HG02884 (cell line): ENCODE data around the gene GBF1.

Experiments used
- ATAC-seq: cut with Tn5 transposase; IDR thresholded peaks from one replicate; pipeline ENCODE4 v1.9.1; 2021; ENCODE audit warnings: mild to moderate bottlenecking, moderate library complexity; ENCODE audit not compliant: unreplicated experiment

The GBF1 gene

GRCh38 chr10:102416695-102417094, 171.4 kb downstream of the GBF1 start:
- no peak for ATAC-seq

- ATAC-seq, result no peak
These were observed 173.4 kb downstream of the GBF1 start, which contains the start of gene PSD for GRCh38 chr10:102418622-102419268. PSD (minus strand) TSS chr10:102418785; CDS start chr10:102417038, 1,747 bp downstream.

DNA sequence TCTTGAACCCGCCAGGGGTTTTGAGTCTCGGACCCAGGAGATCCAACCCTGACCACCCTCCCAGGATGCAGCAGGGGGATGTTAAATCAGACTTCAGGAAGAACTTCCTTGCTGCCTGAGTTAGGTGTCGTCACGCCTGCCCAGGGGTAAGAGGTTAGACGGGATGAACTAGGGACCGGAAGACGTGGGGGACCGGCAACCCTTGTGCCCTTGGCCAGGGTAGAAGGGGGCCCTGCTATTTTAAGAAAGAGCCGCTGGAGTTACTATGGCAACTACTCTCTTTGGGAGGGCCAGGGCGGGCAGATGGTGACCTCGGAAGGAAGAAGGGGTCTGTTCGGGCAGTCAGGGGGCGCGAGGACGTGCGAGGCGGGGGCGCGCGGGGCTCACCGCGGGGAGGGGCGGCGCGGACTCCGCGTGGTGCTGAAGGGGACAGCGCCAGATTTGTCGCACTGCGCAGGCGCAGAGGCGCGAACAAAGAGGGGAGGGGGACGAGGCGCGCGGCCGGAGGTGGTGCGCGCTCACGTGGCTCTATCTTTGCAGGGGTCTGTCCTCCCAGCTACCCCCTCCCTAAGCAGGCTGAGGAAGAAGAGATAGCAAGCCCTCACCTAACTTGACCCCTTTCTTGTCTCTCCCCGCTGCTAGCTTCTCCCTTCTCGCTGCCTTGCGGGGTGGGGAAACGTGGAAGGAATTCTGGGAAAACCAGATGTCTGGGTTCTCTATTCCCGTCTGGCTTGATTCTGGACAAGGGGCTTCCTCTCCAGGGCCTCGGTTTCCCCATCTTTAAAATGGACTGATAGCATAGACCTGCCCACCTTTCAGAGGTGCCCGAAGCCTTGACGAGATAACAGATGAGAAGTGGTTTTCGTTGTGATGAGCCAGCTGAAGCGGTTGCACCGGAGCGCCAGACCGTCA, 174.2 kb downstream of the GBF1 start:
- ATAC-seq, result no peak

DNA sequence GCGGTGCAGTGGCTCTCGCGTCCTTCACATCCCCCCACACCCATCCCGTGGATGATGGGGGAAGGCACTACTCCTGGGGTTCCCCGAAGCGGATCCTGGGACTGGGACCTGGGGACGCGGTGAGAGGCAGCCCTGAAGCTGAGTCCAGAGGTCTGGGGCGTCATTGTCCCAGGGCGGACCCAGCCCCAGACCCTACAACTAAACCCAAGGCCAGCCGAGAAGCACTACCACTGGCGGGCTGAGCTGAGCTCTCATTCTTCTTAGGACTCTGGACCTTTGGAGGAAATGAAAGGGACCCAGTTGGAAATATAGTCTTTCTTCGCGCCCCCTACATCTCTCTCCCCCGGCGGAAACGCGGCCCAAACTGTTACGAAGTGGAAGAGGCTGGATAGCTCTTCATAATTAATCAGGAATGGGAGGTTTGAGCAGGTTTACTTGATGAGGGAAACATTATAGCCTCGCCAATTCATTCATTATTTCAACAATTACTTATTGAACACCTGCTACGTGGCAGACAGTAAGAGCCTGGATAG, 174.9 kb downstream of the GBF1 start:
- no peak for ATAC-seq

- peak; percentile 77 for ATAC-seq
These were observed 175.6 kb downstream of the GBF1 start, which contains the start of gene FBXL15 for GRCh38 chr10:102420714-102421506. FBXL15 (plus strand) TSS chr10:102420836; CDS start chr10:102421130, 294 bp downstream.

DNA sequence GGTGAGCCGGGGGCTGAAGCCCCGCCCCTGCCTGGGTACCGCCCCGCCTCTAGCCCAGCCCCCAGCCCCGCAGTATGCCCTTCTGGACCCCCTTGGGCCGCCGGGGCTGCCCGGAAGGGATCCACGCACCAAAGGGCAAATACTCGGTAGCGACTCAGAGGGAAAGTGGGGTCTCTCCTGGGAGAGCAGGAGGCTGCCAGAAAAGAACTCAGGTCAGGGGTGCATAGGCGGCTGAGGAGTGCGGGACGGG, 176.1 kb downstream of the GBF1 start:
- no peak for ATAC-seq

DNA sequence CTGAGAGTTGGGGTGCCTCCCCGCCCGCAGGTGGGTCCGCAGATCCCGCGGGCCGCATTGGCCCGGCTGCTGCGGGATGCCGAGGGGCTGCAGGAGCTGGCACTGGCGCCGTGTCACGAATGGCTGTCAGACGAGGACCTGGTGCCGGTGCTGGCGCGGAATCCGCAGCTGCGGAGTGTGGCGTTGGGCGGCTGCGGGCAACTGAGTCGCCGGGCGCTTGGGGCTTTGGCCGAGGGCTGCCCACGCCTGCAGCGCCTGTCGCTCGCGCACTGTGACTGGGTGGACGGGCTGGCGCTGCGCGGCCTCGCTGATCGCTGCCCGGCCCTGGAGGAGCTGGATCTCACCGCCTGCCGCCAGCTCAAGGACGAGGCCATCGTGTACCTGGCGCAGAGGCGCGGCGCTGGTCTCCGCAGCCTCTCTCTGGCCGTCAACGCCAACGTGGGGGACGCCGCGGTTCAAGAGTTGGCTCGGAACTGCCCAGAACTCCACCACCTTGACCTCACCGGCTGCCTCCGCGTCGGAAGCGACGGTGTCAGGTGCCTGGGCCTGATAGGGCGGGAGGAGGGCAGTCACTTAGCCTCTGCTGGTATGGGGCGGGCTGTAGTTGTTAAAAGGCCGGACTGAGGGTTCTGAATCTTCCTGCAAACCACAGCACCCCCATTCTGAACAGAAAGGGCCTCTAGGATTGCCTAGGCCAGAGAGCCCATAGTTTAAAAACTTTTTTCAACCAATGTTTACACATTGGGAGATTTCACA, 176.6 kb downstream of the GBF1 start:
- no peak for ATAC-seq

DNA sequence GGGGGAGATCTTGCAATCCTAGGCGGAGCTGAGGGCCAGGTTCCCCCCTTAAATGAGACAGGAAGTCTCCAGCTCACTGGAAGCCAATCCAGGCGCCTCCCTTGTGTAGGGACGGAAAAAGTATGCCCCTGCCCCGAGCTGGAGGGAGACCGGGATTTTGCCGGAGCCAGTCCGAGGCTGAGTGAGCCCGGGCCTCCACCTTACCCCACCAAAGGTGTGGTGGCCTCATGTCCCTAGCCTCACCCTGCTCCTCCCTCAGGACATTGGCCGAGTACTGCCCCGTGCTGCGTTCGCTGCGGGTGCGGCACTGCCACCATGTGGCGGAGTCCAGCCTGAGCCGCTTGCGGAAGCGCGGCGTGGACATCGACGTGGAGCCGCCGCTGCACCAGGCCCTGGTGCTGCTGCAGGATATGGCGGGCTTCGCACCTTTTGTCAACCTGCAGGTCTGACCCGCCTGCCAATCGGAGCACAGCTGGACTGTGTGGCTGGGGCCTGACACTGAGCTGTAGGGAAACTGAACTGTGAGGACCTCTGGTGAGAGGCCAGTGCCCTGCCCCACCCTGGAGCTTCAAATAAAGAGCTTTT, 177.3 kb downstream of the GBF1 start:
- ATAC-seq, result no peak

DNA sequence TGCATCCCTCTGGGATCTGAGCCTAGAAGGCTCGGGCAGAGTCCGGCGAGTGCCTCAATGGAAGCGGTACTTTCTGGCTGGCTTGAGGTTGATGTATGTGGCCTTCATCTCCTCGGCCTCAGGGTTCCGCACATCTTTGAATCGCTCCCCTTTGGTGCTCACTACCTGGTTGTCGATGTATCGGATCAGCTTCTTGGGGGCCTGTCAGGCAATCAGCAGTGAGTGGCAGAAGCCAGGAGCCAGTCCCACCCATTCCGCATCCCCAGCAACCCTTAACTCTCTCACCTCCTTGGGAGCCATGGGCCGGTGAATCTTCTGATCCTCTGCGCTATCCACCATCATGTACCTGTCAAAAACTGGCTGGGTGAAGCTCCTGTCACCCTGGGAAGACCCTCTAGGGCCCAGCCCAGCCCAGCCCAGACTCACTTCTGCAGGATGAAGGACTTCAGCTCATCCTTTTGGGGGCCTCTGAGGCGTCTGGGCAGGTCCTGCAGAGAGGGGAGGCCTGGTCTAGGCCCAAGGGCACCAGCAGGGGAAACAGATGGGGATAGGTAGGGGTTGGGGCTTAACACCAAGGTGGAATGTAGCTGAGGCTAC, 178.1 kb downstream of the GBF1 start:
- ATAC-seq, result no peak

GRCh38 chr10:102424145-102424544, 178.8 kb downstream of the GBF1 start:
- no peak for ATAC-seq

GRCh38 chr10:102424916-102425315, 179.6 kb downstream of the GBF1 start:
- ATAC-seq, result no peak

- no peak for ATAC-seq
These were observed 180.1 kb downstream of the GBF1 start for GRCh38 chr10:102425444-102425843.

DNA sequence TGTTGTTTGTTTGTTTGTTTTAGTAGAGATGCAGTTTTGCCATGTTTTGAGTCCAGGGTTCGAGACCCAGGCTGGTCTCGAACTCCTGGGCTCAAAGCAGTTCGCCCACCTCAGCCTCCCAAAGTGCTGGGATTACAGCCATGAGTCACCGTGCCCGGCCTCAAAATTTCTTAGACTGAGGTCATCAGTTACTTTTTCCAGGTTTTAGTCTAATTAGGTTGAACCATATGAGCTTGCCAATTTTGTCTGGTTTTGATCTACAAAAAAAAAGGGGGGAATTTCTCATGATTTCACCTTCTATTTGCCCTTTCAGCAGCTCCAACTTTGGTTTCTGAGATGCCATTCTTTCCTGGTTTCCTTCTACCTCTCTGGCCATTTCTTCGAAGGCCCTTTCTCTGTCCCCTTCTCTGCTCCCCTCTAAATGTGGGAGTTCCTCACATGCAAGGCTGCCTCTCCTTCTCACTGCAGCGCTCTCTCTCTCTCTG, 181.5 kb downstream of the GBF1 start:
- no peak for ATAC-seq

GRCh38 chr10:102429468-102429867, 184.1 kb downstream of the GBF1 start:
- no peak for ATAC-seq

DNA sequence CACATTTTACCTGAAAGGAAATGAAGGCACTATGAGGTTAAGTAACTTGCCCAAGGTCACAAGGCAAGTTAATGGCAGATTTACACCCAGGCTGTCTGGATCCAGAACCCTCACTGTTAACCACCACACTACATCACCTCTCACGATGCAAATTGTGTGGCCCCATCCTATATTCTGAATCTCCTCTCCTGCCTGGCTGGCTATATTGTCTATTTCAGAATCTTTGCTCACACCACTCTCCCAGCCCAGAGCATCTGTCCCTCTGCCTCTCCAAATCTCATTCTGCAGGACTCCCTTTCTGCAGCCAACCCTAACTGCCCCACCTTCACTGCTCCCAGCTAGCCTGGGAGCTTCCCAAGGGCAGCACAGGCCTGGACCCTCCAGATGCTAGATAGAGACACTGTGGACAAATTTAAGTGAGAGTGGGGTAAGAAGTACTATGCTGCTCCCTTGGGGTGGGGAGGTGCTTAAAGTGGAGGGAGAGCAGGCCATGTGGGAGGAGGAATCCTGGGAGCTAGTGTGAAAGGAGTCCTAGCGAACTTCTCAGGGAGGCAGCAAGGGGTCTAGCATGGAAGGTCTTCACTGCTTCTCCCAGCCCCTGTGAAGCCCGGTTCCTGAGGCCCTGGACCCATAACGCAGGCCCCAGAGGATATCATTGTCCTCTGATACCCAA, 186.3 kb downstream of the GBF1 start:
- ATAC-seq, result no peak
